HEK293 (cell line): Measurements from ENCODE around the gene MMP21.

ENCODE experiments used
- CTCF ChIA-PET: fragments of 350-600 bp; formaldehyde crosslinking; extraction: SDS; loops from one replicate; lab custom pipeline; 2021; ENCODE audit warnings: antibody characterized with exemption; lab: Yijun Ruan, JAX
- POLR2A ChIA-PET: fragments of 300-600 bp; formaldehyde crosslinking; extraction: SDS; loops from one replicate; lab custom pipeline; 2020; ENCODE audit warnings: antibody characterized with exemption, inconsistent platforms; lab: Yijun Ruan, JAX
- H3K27ac ChIP-seq: fragments of 200-500 bp; sonication (Bioruptor generic); 2 replicates; pipeline ENCODE4 v1.5.1; 2014; ENCODE audit warnings: low read depth, low read length, control low read depth, inconsistent platforms; ENCODE audit errors: extremely low read depth
- H3K36me3 ChIP-seq, 2 experiments: fragments of 200-500 bp in 1 of 2; sonication (Bioruptor generic) in 1 of 2; 1 replicate in 1 of 2; 2 replicates in 1 of 2; pipeline ENCODE4 v1.5.1; 2014 to 2017; ENCODE audit warnings: inconsistent platforms in 2 of 2, low read length in 2 of 2; ENCODE audit not compliant: control insufficient read depth in 2 of 2, insufficient read depth in 1 of 2
- H3K4me1 ChIP-seq: fragments of 200-500 bp; sonication (Bioruptor generic); 2 replicates; pipeline ENCODE4 v1.5.1; 2014; ENCODE audit warnings: mild to moderate bottlenecking, low read length, inconsistent platforms; ENCODE audit not compliant: control insufficient read depth, insufficient read depth
- H3K4me3 ChIP-seq: 2 replicates; pipeline ENCODE4 v1.5.1; 2011; ENCODE audit warnings: low read depth, mild to moderate bottlenecking, control low read depth, low read length, moderate library complexity
- H3K9me3 ChIP-seq: fragments of 200-500 bp; sonication (Bioruptor generic); 2 replicates; pipeline ENCODE4 v1.5.1; 2014; ENCODE audit warnings: low read depth, low read length, inconsistent platforms; ENCODE audit not compliant: control insufficient read depth, insufficient read depth
- GFI1B ChIP-seq: fragments of 450-650 bp; formaldehyde crosslinking; IDR thresholded peaks from 2 replicates; pipeline ENCODE4 v1.5.1; 2016; ENCODE audit warnings: missing biosample characterization, missing genetic modification characterization
- GLI2 ChIP-seq: fragments of 450-650 bp; formaldehyde crosslinking; IDR thresholded peaks from 2 replicates; pipeline ENCODE4; 2017; ENCODE audit warnings: missing biosample characterization, missing genetic modification characterization, low read depth, borderline replicate concordance
- IKZF3 ChIP-seq: fragments of 450-650 bp; IDR thresholded peaks from 2 replicates; pipeline ENCODE4 v1.5.0; 2018; ENCODE audit warnings: missing biosample characterization, mild to moderate bottlenecking, missing genetic modification characterization, moderate library complexity
- KLF17 ChIP-seq: fragments of 450-650 bp; formaldehyde crosslinking; IDR thresholded peaks from 2 replicates; pipeline ENCODE4 v1.5.1; 2016; ENCODE audit warnings: missing biosample characterization, missing genetic modification characterization
- OVOL3 ChIP-seq: fragments of 450-650 bp; formaldehyde crosslinking; IDR thresholded peaks from 2 replicates; pipeline ENCODE4 v1.5.1; 2016; ENCODE audit warnings: missing biosample characterization, missing genetic modification characterization
- ZFP37 ChIP-seq: fragments of 450-650 bp; formaldehyde crosslinking; IDR thresholded peaks from 2 replicates; pipeline ENCODE4 v1.5.1; 2016; ENCODE audit warnings: missing biosample characterization, missing genetic modification characterization
- ZNF114 ChIP-seq: fragments of 450-650 bp; formaldehyde crosslinking; IDR thresholded peaks from 2 replicates; pipeline ENCODE4 v1.5.0; 2017; ENCODE audit warnings: missing biosample characterization, missing genetic modification characterization
- ZNF155 ChIP-seq: fragments of 450-650 bp; formaldehyde crosslinking; IDR thresholded peaks from 2 replicates; pipeline ENCODE4 v1.5.1; 2016; ENCODE audit warnings: missing biosample characterization, missing genetic modification characterization
- ZNF26 ChIP-seq: fragments of 450-650 bp; formaldehyde crosslinking; IDR thresholded peaks from 2 replicates; pipeline ENCODE4 v1.5.1; 2016; ENCODE audit warnings: missing biosample characterization, missing genetic modification characterization
- ZNF341 ChIP-seq: fragments of 450-650 bp; formaldehyde crosslinking; IDR thresholded peaks from 2 replicates; pipeline ENCODE4; 2016; ENCODE audit warnings: low read depth, missing biosample characterization, missing genetic modification characterization
- ZNF48 ChIP-seq: fragments of 450-650 bp; formaldehyde crosslinking; IDR thresholded peaks from 2 replicates; pipeline ENCODE4 v1.5.1; 2016; ENCODE audit warnings: missing biosample characterization, missing genetic modification characterization
- ZNF561 ChIP-seq: fragments of 450-650 bp; IDR thresholded peaks from 2 replicates; pipeline ENCODE4 v1.5.1; 2018; ENCODE audit warnings: missing biosample characterization, missing genetic modification characterization, borderline replicate concordance
- ZNF580 ChIP-seq: fragments of 450-650 bp; formaldehyde crosslinking; IDR thresholded peaks from 2 replicates; pipeline ENCODE4 v1.5.1; 2016; ENCODE audit warnings: missing biosample characterization, missing genetic modification characterization
- ZNF701 ChIP-seq: fragments of 450-650 bp; formaldehyde crosslinking; IDR thresholded peaks from 2 replicates; pipeline ENCODE4 v1.5.1; 2016; ENCODE audit warnings: missing biosample characterization, missing genetic modification characterization
- ZNF704 ChIP-seq: fragments of 450-650 bp; formaldehyde crosslinking; IDR thresholded peaks from 2 replicates; pipeline ENCODE4 v1.5.1; 2016; ENCODE audit warnings: missing biosample characterization, missing genetic modification characterization
- ZNF791 ChIP-seq: fragments of 450-650 bp; formaldehyde crosslinking; IDR thresholded peaks from 2 replicates; pipeline ENCODE4 v1.5.1; 2016; ENCODE audit warnings: missing biosample characterization, missing genetic modification characterization
- ZSCAN30 ChIP-seq: fragments of 450-650 bp; IDR thresholded peaks from 2 replicates; pipeline ENCODE4 v1.5.1; 2018; ENCODE audit warnings: missing biosample characterization, mild to moderate bottlenecking, missing genetic modification characterization, moderate library complexity

MMP21 gene

GRCh38 chr10:125734148-125734547 is 41.5 kb downstream of the MMP21 start:
- CTCF ChIA-PET: no interaction called here
- Histone ChIP-seq H3K4me3 (no peak overlapping the region), H3K9me3 (no peaks in the 10 kb centered on the region), H3K4me1 (no peaks in the 10 kb centered on the region), H3K27ac (no peak overlapping the region), H3K36me3 (peaks cover 86 to 99% of the 10 kb centered on the region in 2 experiments)
- POLR2A ChIA-PET: interaction anchor here (0.6 kb wide), 1 partner anchor 606 kb away, joined by 5 read pairs; no protein-coding TSS in a partner anchor
- no peak for TF ChIP-seq ZNF791 (tag by site-specific recombination)
- TF ChIP-seq KLF17: no peak
- TF ChIP-seq ZNF155 (tag by site-specific recombination): no peak
- TF ChIP-seq ZNF26 (tag by site-specific recombination): no peak

- H3K4me3 ChIP-seq: no peak overlapping the region
- POLR2A ChIA-PET: no interaction called here
- CTCF ChIA-PET: no interaction called here
- TF ChIP-seq ZSCAN30 (tag by site-specific recombination): no peak
- no peak for TF ChIP-seq ZNF114
- no peak for TF ChIP-seq GLI2 (tag by site-specific recombination)
- no peak for TF ChIP-seq ZNF48 (tag by site-specific recombination)
- no peak for TF ChIP-seq ZFP37
- no peaks in the 10 kb centered on the region for H3K9me3 ChIP-seq
- H3K27ac ChIP-seq: no peak overlapping the region
- H3K4me1 ChIP-seq: no peaks in the 10 kb centered on the region
- H3K36me3 ChIP-seq: peaks cover 93 to 97% of the 10 kb centered on the region in 2 experiments
Observed at GRCh38 chr10:125727436-125727835, 48.2 kb downstream of the MMP21 start.

GRCh38 chr10:125726914-125727313 is 48.7 kb downstream of the MMP21 start:
- CTCF ChIA-PET: no interaction called here
- Histone ChIP-seq H3K36me3 (peaks cover 93 to 97% of the 10 kb centered on the region in 2 experiments), H3K9me3 (no peaks in the 10 kb centered on the region), H3K4me3 (no peak overlapping the region), H3K27ac (no peak overlapping the region), H3K4me1 (no peaks in the 10 kb centered on the region)
- POLR2A ChIA-PET: no interaction called here
- TF ChIP-seq GFI1B (tag by site-specific recombination) (no peak), ZNF561 (no peak), ZNF341 (tag by site-specific recombination) (no peak), IKZF3 (no peak), OVOL3 (tag by site-specific recombination) (no peak), ZNF704 (tag by site-specific recombination) (no peak), ZNF701 (tag by site-specific recombination) (no peak), ZNF48 (tag by site-specific recombination) (no peak), ZNF580 (tag by site-specific recombination) (no peak)
